HPDE6-E6E7 (cell line): ENCODE data around the gene ADCYAP1R1.

Experiments
- DNase-seq: peaks from one replicate; pipeline ENCODE4 v3.0.0; 2011; ENCODE audit warnings: missing footprints; ENCODE audit errors: extremely low spot score

Gene ADCYAP1R1

DNA sequence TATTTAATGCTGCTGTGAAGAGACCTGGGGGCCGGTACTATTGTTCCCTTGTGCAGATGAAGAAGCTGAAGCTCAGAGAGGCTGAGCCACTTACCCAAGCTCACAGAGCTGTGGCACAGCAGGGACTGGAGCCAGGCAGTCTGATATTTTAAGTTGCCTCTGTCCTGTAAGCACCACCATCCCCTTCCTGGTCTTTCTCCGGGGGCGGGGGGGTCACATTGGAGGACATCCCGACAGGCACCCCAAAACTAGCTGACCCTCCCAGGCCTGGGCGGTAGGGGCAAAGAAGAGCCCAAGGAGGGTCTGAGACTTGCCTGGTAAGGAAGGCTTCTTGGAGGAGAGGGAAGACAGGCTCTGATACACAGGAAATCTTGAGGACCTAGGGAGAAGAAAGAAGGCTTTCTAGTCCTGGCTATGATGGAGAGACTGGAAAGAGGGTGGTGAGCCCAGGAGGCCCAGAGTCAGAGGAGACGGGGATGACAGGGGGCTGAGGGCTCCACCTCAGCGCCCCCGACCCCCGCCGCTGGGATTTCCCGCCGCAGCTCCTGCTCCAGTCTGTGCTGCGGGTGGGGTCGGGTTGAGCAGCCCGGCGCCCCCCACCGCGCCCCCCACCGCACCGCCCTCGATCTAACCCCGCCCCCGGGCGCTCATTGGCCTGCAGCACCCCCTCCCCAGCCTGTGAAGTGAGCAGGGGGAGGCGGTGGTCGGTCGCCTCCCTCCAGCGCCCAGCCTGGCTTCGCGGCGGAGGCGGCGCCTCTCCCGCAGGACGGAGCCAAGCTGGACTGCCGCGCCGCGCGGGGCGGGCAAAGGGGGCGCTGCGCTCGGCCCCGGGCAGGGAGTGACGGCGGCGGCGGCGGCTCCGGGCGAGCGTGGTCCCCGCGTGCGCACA lies at the start of gene ADCYAP1R1:
ADCYAP1R1 (plus strand) TSS at position 711 of the 889 bp plus-strand sequence. CDS start 10,957 bp downstream, outside the sequence.
- DNase-seq, result no peak

DNA sequence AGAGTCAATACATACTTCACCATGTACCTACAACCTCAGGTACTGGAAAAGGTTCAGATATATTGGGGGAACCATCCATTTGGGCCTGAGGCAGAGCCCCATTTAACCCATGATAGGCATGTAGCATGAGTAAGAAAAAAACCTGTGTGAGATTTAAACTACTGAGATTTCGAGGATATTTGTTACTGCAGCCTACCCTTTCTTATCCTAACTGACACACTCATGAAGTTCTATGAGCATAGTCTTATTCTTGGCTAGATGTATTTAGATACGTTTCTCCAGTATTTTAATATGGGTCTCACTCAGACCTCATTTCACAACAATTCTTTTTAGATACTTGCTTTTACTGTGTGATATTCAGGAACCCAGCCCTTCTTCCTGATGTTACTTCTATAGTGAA lies 49.0 kb upstream of the ADCYAP1R1 start:
- no peak for DNase-seq

GRCh38 chr7:31003721-31004120 lies 48.4 kb upstream of the ADCYAP1R1 start:
- DNase-seq, result no peak

DNA sequence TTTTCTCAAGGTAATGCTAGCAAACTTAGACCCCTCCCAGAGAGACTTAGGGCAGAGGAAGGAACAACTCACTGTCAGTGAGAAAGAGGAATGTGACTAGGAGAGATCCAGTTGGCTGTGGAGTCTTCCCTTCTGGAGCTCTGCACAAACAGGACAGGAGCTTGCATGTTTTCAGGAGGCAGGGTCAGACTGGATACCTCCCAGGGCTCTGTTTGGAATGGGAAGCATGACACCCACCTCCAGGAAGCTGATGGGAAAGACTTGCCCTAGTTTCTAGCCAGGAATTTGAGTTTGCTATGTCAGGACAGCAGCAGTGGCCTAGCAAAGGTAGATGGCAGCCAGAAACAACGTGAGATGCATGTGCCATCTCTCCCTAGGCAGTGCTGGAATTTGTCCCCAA lies 47.7 kb upstream of the ADCYAP1R1 start:
- DNase-seq, result no peak

GRCh38 chr7:31006857-31007256 lies 45.3 kb upstream of the ADCYAP1R1 start:
- no peak for DNase-seq

GRCh38 chr7:31007634-31008033 lies 44.5 kb upstream of the ADCYAP1R1 start:
- DNase-seq, result no peak

GRCh38 chr7:31014826-31015225 lies 37.3 kb upstream of the ADCYAP1R1 start:
- DNase-seq, result no peak

- DNase-seq, result no peak
These were observed 35.0 kb upstream of the ADCYAP1R1 start for GRCh38 chr7:31017032-31017675.

- no peak for DNase-seq
These were observed 34.4 kb upstream of the ADCYAP1R1 start for GRCh38 chr7:31017721-31018120.

GRCh38 chr7:31019509-31019908 lies 32.6 kb upstream of the ADCYAP1R1 start:
- DNase-seq, result no peak

DNA sequence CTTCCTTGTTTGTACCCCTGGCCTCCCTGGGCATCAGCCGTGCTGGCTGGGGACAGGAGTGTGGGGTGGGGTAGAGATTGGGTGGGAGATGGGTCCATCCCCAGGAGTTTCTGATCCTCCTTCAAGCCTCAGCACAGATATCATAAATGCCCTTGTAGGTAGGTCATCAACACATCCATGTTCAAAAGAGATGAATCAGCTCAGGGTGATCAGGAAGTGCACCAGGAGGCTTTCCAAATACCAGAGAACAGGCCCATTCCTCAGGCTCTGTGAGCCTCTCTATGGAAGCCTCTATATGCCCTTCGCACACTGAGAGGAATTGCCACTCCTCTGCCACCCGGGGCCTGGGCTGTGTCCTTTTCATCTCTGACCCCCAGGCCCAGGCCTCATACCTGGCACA lies 31.9 kb upstream of the ADCYAP1R1 start:
- no peak for DNase-seq

DNA sequence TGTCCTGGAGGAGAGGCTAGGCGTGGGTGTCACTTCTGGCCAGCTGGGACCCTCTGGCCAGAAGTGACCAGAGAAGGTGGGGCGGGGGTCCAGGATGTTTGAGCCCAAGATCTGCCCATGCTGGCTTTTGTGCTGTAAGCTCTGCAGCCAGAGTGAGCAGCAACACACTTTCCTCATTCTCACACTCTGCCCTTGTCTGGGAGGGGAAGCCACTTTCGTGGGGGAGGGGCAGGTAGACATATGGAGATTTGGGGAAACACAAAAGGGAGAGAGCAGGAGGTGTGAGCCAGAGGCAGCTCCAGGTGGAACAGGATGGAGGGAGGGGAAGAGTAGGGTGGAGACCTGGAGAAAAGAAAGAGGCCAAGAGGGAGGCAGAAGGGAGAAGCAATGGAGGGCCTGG lies 31.5 kb upstream of the ADCYAP1R1 start:
- no peak for DNase-seq

DNA sequence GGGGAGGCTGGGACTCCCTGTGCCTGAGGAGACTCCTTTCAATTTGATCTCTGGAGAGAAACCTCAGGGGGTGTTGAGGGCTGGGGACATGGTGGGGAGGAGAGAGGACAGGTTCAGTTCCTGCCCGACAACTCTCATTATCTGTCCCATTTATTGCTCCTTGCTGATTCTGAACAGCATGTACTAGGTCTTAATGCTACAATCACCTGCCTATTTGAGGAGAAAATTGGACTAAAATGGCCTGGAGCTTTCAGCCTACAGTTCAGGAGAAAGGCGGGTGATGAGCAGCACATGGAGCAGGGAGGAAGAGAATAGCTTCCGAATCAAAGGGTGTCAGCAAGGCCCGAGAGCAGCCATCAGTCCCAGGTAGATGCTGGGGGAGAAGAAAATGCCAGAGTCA lies 30.0 kb upstream of the ADCYAP1R1 start:
- DNase-seq, result no peak

DNA sequence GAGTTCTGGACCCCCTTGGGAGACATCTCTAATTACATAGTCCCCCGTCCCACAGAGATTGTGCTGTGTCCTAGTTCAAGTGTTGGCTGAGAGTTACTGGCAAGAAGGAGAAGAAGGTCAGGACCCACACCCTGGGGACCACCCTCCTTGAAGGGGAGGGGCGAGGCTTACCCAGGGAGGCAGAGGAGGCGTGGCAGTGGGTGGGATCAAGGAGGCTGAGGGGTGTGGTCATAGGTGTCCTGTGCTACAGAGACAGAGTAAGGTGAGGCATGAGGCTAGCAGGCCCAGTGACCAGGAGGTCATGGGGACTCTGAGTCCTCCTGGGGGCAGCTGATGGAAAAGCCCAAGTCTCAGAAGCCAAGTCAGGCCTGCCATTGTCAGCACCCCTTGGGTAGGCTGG lies 29.4 kb upstream of the ADCYAP1R1 start:
- no peak for DNase-seq

DNA sequence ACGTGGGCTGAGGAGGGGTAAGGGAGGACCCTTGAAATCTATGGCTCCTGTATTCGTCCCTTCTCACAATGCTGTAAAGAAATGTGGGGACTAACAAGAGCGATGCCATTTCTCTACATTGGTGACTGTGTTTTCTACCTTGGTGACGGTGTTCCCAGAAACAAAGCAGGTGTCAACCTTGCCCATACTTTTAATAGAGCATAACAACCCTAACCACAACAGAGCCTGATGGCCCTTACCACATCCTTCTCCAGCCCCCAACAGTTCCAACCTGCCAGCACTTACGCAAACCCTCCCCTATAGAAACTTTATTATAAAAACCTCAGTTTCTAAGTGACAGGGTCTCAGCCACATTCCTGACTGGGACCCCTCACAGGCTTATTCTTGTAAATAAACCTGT lies 28.2 kb upstream of the ADCYAP1R1 start:
- no peak for DNase-seq

DNA sequence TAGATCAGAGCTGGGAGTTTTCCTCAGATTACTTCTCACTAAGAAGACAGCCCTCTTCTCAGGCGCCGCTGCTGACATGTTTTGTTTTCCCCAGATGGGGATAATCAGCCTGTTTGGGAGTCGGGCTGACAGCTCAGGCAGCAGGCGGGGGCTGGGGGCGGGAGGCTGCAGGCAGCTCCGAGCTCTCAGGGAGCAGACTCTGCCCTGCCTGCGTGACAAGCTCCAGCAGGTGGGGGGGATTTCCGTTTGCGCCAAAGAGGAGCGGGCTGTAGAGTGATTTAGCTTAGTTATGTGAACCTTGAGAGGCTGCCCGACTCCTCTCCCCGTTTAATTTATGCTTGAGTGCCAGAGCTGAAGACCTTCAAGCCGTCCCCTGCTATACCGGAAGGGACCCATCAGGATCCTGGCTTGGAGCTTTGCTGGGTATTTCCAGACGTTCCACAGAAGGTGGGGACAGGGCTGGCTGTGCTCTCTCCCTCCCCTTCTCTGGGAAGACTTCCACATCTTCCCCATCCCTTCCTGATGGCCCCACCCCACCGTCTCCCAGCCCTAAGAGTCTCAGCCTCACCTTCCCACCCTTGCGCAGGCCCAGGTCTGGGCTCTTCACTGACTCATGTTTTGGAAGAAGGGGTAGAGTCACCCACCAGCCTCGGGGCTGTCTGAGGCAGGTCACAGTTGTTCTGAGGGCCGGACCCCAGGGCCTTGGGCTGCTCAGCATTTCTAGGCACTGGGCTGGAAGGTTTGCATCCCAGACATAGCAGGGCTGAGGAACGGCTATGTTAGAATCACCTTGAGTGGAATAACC lies 24.7 kb upstream of the ADCYAP1R1 start:
- DNase-seq, result no peak

GRCh38 chr7:31028006-31028405 lies 24.1 kb upstream of the ADCYAP1R1 start:
- DNase-seq, result no peak

GRCh38 chr7:31028417-31028992 lies 23.6 kb upstream of the ADCYAP1R1 start:
- no peak for DNase-seq

GRCh38 chr7:31029251-31030042 lies 22.7 kb upstream of the ADCYAP1R1 start:
- no peak for DNase-seq

DNA sequence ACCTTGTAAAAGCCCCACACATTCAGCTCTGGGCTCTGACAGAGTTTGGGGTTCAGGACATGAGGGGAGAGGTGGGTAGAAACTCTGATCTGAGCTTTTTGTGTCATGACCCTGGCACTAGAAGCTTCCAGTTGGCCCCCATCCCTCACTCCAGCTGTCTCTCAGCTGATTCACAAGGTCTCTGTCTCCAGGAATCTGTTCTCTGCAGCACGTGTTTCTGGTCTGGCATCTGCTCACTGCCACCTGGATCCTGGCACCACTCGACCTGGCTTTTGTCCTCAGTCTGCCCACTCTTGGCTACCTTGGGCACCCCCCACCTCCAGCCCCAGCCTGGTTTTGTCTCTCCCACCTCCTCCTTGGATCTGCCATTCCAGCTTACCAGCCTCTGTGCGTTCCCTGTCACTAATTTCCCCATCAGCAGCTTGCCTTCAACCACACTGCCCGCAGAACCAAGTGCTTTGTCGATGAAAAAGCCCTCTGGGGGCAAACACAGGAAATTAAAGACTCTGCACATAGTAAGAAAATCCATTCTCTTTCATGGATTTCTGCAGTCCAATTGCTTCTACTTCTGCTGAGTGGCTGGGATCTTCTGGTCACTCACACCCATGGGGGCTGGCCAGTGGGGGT lies 18.3 kb upstream of the ADCYAP1R1 start:
- no peak for DNase-seq

GRCh38 chr7:31036924-31037323 lies 15.2 kb upstream of the ADCYAP1R1 start:
- no peak for DNase-seq
